ENCODE data around the gene TNS2.
A peak's percentile ranks its signal among the peaks of the same experiment; 100 is the strongest.

Gene TNS2

GRCh38 chr12:53044896-53045695 is 4.8 kb upstream of the TNS2 start:
- no peak for DNase-seq

- DNase-seq = no peak
Measured at GRCh38 chr12:53045696-53046045, 4.2 kb upstream of the TNS2 start.

- peak; percentile 67 for DNase-seq
Measured at GRCh38 chr12:53046655-53047220, 3.1 kb upstream of the TNS2 start.

GRCh38 chr12:53047221-53048032 is 2.4 kb upstream of the TNS2 start:
- peak; percentile 67 for DNase-seq

GRCh38 chr12:53048033-53048779 is 1.7 kb upstream of the TNS2 start:
- DNase-seq = peak; percentile 48

- DNase-seq = no peak
Measured at GRCh38 chr12:53048780-53049401, 974 bp upstream of the TNS2 start.

GRCh38 chr12:53050426-53051057 is 677 bp downstream of the TNS2 start:
- no peak for DNase-seq

- DNase-seq = peak; percentile 61
Measured at GRCh38 chr12:53051058-53051880, 1.4 kb downstream of the TNS2 start.

GRCh38 chr12:53051881-53052412 is 2.1 kb downstream of the TNS2 start:
- no peak for DNase-seq

- DNase-seq = peak; percentile 49
Measured at GRCh38 chr12:53052419-53053217, 2.8 kb downstream of the TNS2 start.

- DNase-seq = peak; percentile 66
Measured at GRCh38 chr12:53053218-53054111, 3.6 kb downstream of the TNS2 start.

- peak; percentile 98 for DNase-seq
Measured at GRCh38 chr12:53054112-53054878, 4.4 kb downstream of the TNS2 start.

- DNase-seq = no peak
Measured at GRCh38 chr12:53055471-53056266, 5.8 kb downstream of the TNS2 start.

GRCh38 chr12:53056296-53056695 is 6.4 kb downstream of the TNS2 start:
- no peak for DNase-seq

- DNase-seq = no peak
Measured at GRCh38 chr12:53056901-53057300, 7.0 kb downstream of the TNS2 start.

GRCh38 chr12:53057816-53058500 is 8.1 kb downstream of the TNS2 start:
- no peak for DNase-seq

Measured in NCI-H510A (cell line).